Frontal cortex (tissue), 4 donors: Measurements from ENCODE around the gene PGF. TPM values are rescaled to one million over a fixed set of nuclear protein-coding genes. Genes with fewer than 3 reads are reported as not detected.

ENCODE experiments used
- DNase-seq, 2 donors: peaks; one replicate each; pipeline ENCODE4 v3.0.0; 2012; ENCODE audit warnings: low spot score in 2 of 2
- FAIRE-seq: peaks from 2 replicates; lab custom pipeline; 2012; peaks lifted over from hg19 to GRCh38; lab: Jason Lieb, UNC
- total RNA-seq: library from RNA; depleted of rRNA; stranded (reverse); fragments of >200 nt; gene quantifications from one replicate; pipeline ENCODE4 v1.2.3, GENCODE V29; 2014
- donor health status: control.
- donor health status: control.
- donor health status: control.

The PGF gene
- total RNA-seq, 1 donor from 2014 or later, result 2.9 TPM

DNA sequence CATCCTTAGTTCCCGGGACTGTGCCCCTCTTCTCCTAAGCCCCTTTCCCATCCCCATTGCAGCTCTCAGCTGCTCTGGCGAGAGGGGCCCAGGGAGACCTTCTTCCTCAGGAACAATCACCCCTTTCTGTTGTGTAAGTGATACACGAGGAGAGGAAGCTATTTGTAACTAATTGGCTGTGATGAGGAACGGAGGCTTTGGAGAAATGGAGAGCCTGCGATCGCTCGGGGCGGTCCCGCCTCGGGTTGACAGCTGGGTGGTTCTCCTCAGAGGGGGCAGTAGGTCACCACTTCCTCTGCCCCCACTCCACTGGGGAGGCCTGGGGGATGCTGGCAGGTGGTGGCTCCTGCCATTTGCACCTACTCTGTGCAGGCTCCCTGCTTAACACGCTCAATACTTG is 6.6 kb upstream of the PGF start:
- no peak for FAIRE-seq
- no peak for DNase-seq

DNA sequence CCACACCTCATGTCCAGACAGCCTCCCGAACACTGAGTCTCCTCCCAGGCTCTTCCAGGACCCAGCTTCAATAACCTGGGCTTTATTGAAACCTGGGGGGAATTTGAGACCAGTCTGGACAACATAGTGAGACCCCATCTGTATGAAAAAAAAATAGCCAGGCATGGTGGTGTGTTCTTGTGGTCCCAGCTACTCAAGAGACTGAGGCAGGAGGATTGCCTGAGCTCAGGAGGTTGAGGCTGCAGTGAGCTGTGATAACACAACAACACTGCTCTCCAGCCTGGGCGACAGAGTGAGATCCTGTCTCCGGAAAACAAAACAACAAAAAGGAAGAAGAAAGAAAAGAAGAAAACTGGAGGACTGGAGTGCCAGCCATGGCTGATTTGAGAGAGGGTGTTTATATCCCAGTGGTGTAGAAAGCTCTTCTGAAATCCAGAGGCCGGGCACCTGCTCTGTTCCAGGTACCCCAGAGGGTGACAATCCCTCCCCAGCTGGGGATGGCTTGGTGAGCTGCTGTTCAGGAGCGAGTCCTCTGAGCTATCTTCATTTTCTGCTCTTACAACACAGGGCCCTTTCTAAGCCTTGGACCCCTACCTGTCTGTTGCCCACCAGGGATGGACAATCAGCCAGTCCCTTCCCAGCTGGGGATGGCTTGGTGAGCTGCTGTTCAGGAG is 6.0 kb upstream of the PGF start:
- DNase-seq (no peak), FAIRE-seq (no peak)

GRCh38 chr14:74960736-74961135 is 5.3 kb upstream of the PGF start:
- FAIRE-seq (no peak), DNase-seq (no peak)

DNA sequence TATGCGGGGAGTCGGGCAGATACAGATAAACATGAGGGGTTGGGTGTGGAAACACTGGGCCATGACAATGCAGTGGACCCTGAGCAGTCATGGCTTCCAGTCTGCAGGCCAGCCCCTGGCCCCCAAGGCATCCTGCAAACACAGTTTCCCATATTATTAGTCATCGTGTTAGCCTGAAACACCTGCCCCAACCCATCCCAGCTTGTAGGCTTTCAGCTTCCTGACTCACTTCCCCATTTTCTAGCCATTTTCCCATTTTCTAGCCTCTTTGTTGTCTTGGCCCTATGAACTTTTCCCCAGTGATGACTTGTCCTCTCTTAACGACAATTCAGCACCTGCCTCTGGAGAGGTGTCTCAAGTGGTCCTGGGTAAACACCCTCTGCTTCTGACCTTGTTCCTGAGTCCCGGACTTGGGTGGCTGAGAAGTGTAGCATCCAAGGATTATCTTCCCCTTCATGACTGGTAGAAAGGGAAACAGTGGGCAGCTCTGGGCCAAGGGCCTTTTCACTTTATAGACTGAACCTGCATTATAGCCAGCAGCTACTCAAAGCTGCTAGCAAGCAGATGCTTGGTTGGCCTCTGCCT is 4.3 kb upstream of the PGF start:
- no peak for DNase-seq
- FAIRE-seq, result no peak

DNA sequence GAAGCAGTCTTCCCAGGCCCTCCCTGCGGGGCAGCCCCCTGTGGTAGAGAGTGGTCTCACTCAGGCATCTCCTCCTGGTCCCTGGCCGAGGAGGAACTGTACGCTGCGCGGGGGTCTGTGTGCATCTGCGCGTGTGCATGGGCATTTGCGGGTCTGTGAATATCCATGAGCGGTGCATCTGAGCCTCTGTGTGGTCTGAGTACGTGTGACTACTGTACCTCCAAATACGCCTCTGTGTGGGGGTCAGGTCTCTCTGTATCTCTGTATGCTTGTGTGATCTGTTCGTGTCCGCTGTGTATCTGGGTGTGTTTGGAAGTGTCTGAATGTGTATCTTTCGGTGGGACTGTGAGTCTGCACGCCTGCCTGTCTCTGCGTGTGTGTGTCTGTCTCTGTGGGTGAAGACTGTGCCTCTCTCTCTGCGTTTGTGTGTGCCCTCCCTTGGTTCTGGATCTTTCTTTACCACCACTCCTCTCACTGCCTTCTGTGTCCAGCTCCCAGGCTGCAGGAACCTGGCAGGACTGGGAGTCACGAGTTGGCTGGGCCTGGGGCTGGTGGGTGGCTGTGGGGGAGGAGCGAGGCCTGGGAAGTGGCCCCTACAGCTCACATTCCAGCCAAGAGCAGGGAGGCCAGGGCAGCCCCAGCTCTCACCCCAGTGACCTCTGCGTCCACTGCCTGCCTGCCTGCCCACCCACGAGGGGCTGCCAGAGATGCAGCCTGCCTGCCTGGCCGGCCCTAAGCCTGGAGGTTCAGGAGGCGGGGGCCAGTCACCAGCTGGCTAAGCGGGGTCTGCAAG is 1.1 kb upstream of the PGF start:
- FAIRE-seq, result no peak
- DNase-seq, result no peak

DNA sequence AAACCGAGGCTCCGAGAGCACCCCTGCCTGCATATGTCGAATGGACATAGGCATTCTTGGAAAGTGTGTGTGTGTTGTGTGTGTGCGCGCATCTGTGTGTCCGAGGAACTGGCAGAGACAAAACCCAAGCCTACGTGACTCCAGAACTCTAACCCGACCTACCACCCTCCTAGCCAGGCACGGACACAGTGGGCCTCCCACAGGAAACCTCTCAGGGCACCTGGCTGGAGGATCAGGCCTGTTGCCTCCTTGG is 556 bp upstream of the PGF start:
- FAIRE-seq (no peak), DNase-seq (no peak)

GRCh38 chr14:74954947-74955228 is 509 bp downstream of the PGF start:
- DNase-seq, result no peak
- FAIRE-seq, result no peak

DNA sequence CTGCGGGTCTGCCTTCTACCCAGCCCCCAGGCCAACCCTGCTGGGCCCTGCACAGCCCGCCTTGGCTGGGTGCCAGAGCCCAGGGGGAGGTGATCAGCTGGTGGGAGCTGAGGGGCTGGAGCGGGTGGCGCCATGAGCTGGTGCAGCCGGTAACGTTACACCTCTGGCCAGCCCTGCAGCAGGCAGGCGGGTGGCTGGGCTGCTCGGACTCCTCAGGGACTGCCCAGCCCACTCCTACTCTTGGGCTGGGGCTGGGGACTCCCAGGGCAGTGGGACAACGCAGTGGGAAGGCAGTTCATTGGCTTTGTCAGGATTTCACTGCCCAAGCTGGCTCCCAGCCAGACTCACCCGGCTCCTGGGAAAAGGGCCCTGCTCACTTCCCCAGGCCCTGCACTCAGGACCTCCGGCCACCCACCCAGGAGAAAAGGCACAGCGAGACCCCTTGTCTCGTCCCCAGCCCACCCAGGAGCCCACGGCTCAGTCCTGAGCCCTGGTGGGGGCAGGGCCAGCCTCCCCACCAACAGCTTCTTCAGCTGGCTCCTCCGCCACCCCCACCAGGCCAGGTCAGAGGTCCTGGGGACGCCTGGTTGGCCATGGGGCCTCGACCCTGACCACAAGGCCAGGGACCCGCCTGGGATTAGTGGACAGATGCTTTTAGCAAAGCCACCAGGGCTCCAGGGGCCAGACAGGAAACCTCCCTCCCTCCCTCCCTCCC is 1.0 kb downstream of the PGF start:
- no peak for DNase-seq
- no peak for FAIRE-seq

DNA sequence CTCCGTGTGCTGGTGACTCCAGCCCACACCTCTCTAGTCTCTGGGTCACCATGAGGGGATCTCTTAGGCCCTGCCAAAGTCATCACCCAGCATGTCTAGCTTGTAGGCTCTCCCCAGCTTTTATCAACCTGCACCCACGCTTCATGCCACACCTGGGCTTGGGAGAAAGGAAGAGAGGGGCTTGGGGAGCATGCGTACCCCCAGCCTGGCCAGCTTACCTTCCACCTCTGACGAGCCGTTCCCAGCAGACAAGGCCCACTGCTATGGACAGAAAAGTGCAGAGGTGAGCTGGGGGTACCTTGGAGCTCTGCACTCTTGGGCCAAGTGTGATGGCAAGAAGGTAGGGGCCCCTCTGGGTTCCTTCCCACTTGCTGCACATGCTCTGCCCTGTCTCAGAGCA is 1.7 kb downstream of the PGF start:
- no peak for FAIRE-seq
- DNase-seq, result no peak

GRCh38 chr14:74952697-74953484 is 2.5 kb downstream of the PGF start:
- DNase-seq (no peak), FAIRE-seq (no peak)

DNA sequence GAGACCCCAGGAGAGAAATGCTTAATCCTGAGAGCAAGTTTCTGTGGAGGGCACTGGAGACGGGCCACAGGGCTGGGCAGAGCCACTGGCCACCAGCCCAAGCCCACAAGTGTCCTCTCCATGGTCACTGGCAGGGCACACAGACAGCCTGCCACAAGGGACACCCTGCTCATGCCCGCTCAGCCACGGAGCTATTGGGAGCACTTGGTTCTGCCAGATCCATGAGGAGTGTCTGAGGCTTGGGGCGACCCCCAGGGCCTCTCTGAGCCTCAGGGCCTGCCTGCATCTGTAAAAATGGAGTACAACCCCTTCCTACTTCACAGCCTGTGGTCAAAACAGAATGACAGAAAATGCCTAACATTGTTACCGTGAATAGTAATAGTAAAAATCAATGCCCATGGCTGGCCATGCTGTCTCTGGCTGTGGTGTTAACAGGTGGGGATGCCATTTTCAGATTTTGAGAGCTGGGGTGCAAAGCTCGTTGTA is 3.2 kb downstream of the PGF start:
- DNase-seq, result no peak
- FAIRE-seq, result no peak

DNA sequence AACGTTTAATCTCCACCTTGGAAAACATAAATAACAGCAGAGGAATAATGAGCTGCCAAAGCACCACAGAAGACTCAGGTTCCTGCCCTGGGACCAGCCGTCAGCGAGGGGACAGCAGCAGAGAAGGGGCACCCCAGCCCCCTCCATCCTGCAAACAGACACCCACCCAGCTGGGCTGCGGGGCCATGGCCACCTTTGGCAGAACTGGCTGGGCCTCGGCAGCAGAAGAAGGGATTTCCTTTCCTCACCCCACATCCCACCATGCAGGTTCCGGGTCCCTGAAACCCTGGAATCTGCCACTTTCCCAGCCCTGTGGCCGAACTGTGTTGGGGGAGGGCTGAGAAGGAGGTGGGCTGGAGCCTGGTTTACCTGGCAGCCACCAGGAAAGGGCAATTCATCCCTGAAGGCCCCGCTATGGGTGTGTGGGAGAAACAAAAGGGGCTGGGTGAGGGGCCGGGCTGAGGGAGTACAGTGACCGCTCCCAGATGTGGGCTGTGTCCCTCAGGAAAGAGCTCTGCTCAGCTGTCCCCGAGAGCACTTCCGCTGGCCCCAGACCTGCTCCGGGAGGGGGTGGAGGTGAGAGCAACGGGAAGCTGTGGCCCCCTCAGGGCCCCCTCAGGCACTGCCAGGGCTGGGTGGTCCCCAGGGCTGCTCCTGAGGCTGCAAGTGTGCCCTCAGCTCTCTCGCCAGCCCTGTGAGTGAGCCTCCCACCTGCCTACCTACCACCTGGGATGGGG is 3.8 kb downstream of the PGF start:
- DNase-seq, result no peak
- FAIRE-seq, result no peak

DNA sequence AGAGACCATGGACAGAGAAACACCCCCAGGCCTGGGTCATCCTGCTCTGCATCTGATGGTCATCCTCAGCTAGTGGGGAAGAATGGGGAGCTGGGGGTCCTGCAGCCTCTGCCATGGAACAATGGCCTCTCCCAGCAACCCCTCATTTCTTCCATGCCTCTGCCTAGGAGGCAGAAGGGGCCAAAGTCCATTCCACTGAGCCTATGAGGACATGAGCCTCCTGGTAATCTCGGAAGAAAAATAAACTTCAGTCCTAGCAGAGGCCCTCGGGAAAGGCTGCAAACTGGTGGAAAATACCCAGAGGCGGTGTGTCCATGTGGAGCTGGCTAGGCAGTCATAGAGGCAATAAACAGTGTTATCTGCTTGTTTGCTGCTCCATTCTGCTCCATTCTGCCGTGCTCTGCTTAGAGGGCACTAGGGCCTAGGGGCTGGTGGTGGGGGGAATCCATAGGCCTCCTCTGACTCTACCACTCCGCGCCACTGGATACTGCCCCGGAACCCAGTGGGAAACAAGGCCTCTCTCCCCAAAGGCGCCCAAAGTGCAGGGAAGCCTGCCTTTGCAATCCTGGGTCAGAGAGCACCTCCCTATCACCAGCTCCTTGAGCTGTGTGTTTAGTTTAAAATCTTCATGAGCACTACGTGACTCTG is 4.5 kb downstream of the PGF start:
- no peak for DNase-seq
- FAIRE-seq, result no peak

DNA sequence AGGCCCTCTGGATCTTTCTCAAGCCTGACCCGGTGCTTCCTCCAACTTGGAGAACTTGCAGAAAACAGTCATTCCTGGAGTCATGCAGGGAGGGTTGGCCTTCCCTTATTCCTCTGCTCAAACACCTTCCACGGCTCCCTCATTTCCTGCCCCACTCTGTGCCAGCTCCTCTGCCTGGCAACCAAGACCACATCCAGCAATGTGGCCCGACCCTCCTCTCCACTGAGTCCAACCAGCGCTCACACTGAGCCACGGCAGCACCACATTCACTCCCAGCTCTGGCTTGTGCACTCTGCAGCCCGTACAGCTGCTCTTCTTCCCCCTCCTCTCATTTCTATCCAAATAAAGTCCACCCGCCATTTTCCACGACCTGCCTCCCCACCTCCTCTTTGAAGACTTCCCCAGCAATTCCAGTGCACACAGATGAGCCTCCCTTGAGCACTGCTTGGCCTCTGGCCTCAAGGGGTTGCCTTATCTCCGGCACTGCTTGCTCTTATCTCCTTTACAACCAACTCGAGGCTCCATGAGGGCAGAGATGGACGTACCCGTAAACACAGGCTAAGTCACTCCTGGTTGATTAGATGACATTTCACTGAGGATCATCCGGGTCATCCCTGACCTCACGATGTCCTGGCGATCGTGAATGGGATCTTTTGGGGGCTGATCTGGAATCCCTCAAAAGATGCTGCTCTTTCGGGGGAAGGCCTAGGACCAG is 5.4 kb downstream of the PGF start:
- no peak for FAIRE-seq
- no peak for DNase-seq

- no peak for DNase-seq
- no peak for FAIRE-seq
Observed at GRCh38 chr14:74949191-74949601, 6.2 kb downstream of the PGF start.

- no peak for FAIRE-seq
- no peak for DNase-seq
Observed at GRCh38 chr14:74948228-74949175, 6.9 kb downstream of the PGF start.
